HG03378 (cell line): ENCODE data around the gene WIPF2.

Source experiments
- ATAC-seq: cut with Tn5 transposase; IDR thresholded peaks from one replicate; pipeline ENCODE4 v1.9.1; 2021; ENCODE audit warnings: mild to moderate bottlenecking, moderate library complexity; ENCODE audit not compliant: unreplicated experiment

Gene WIPF2

GRCh38 chr17:40312131-40312731 is 93.1 kb downstream of the WIPF2 start:
- no peak for ATAC-seq

GRCh38 chr17:40312893-40313667 is 94.0 kb downstream of the WIPF2 start:
- ATAC-seq: no peak

DNA sequence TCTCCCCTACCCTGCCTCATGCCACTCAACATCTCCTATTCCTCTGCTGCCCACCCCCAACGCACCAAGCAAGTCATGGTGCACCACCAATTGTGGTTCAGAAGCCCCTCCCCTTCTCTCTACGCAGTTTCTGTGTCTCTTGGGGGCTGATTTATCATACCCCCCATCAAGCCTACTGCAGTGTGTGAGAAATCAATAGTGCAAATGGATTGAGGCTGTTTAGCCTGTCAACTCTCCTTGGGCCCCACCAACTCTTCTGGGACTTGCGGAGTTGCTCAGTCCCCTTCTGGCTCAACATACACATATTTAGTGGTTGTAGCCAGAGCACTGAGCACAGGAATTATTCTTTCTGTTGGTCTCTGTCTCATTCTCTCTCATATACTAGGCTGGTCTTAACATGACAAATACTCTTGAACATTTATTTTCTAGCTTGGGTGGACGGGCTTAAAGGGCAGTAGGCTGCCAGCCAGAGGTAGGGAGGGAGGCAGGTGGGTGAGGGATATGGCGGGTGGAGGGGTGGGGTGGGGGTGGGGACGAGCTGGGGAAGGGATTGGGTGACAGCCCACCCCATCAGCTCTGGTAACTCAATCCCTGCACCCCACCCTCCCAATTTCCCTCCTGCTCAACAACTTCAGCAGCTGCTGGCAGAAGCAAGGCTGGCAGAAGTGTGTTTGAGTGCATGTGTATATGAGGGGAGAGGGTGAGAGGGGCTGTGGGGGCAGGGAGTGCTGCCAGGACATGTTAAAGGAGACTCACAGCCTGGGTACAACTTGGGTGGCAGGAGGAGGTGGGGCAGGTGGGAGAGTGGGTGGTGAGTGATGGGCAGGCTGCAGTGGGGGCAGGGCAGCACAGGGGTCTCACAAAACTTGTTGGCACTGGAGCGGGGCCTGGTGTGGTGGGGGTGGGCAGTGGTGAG is 94.8 kb downstream of the WIPF2 start:
- ATAC-seq: no peak

- no peak for ATAC-seq
These were observed 95.5 kb downstream of the WIPF2 start for GRCh38 chr17:40314584-40314956.

GRCh38 chr17:40315206-40315605 is 96.1 kb downstream of the WIPF2 start:
- no peak for ATAC-seq

DNA sequence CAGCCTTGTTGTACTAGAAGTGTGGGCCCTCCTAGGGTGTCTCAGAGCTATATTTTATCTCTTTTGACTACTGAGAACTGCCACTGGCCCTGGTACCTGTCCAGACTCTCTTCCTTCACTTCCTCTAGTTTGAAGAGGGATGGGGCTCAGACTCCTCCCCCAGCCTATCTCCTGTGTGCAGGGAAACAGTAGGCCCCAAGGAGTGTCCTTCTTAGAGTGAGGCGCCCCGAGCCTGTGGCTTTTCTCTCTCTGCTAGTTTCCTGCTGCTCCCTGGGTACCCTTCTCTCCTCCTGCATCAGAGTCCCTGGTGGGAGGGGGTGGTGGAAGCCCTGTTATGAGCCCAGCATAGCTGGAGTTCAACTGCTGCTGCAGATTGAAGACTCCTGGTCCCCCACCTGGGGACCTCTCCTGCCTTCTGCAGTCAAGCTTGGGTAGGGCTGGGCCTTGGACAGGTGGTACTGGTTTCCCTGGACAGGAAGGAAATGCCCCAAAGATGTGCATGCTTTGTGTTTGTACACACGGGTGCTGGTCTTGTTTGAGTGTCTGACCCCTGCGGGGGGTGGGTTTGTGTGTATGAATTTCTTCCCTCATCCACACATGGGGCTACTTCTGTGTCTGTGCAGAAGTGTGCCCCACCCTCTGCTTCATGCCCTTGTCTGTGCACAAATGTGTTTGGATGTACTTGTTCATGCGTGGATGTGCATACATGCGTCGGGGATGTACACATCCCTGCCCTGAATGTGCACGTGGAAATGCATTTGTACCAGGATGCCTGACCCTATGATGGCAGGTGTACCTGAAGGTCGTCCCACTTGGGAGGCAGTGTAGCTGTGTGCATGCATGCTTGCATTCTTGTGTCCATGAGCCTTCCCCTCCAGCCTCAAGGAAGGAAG is 96.8 kb downstream of the WIPF2 start:
- ATAC-seq: no peak

DNA sequence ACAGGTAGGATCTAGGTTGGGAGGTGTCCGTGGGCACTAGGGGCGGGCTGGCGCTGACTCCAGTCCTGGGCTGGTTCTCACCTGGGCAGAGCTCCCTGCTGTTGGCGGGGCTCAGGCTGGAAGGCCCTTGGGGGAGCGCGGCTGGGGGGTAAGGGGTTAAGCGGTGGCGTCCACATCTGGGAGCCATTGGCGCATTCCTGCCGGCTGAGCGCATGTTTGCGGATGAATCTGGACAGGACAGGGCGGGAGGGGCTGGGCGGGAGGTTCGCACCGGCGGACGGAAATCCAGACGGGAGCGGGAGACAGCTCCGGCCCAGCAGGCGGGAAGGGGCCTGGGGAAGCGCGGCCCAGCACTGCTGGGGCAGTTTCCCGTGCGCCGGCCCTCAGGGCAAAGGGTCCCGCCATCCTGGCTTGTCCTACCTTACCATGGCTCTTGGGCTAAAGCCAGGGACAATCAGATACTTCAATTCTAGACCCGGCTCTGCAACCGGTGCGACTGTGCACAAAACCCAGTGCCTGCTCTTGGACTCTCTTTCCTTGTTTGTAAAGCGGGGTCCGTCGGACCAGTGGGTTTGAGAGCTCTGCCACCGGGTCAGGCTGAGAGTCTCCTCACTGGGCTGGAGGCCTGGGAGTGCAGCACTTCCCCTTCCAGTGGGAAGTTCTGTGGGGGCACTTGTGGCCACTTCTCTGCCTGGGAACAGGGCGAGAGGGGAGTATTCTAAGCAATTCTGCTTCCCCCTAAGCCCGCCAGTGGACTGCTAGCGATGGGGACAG is 97.7 kb downstream of the WIPF2 start:
- ATAC-seq: no peak

DNA sequence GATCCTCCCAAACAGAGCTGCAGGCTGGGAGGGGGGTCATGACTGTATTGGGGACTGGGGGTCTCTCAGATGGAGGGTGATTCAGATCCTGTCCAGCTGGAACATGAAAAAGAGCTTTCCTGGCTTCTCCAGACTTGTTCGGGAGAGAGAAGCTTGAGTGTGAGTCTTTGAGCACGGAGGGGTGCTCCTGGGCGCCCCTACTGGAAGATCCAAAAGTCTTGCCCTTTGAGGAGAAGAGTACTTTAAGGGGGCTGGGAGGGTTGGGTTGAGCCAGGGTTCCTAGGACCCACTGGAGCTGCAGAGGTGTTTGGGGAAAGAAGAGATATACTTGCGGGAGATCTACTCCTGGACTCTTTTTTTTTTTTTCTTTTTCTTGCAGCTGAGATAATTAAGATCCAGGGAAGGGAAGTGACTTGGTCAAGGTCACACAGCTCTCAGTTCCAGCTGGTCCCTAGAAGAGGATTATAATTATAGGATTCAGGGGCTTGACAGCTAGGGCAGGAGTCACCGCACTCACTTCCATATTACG is 98.3 kb downstream of the WIPF2 start:
- ATAC-seq: no peak

GRCh38 chr17:40317880-40318829 is 99.1 kb downstream of the WIPF2 start:
- ATAC-seq: no peak

GRCh38 chr17:40318830-40319391 is 99.8 kb downstream of the WIPF2 start:
- ATAC-seq: no peak

DNA sequence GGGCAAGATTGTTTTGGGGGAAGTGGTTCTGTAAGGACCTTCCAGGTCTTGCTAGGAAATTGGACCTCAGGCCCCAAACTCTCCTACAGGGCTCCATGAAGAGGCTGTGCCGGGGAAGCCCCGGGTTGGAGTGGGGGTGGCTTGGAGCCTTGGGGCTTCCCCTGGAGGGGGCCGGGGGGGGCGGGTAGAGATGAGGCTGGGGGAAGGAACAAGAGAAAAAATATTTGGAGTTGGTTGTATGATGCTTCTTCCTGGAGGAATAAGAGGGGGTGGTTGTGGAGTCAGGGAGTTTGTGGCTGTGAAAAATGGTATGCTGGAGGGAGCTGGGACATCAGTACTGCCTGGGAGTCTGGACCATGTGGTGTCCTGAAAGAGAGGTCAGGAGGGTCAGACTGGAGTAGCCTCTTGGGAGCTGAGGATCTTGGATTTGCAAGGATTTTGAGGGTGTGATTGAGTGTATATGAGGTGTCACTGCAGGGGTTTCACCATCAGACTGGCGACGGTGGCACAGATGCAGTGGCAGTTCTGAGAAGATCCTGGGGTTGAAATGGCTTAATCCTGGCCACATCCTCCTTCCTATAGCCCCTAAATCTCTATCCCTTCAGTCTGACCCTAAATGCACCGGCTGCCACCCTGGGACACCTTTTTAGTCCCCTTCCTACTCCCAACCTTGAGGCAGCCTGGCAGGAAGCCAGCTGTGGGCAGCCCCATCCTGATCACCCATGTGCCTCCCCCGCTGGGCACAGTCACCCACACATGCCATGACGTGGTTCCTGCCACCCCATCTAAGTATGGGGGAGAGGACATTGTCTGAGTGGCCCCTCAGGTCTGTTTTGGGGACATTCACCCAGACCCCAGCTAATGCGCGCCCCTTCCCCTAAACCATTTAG is 100.8 kb downstream of the WIPF2 start:
- no peak for ATAC-seq

DNA sequence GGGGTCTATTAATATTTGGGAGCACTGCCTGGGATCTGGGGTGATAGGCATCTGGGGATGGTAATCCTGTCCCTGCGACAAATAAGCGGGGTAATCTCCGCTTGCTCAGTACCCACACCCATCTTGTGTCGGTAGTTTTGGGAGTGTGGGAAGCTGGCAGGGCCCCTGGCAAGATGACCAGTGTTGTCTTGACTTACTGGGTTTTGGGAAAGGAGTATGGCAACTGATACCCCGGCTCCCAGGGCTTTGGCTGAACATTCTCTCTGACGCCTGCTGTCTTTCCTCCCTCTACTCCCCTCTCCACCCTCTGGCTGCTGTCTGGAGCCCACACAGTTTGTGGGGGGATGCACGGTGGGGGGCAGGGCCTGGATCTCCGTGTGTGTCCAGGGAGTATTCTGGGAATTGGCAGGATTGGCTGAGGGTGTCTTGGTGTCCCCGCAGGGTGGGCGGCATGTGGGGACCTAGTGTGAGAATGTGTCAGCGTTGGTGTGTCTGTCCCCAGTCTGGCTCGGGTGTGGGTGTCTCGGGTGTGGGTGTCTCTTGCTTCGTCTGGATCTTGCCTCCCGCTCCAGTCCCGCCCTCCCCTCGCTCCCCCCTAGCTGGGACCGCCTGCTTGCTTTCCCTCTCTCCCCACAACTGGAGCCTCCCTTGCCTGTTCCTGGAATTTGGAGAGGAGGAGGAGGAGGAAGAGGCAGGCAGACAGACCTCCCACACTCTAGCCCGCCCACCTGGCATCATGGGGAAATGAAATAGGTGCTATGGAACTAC is 101.8 kb downstream of the WIPF2 start:
- no peak for ATAC-seq

DNA sequence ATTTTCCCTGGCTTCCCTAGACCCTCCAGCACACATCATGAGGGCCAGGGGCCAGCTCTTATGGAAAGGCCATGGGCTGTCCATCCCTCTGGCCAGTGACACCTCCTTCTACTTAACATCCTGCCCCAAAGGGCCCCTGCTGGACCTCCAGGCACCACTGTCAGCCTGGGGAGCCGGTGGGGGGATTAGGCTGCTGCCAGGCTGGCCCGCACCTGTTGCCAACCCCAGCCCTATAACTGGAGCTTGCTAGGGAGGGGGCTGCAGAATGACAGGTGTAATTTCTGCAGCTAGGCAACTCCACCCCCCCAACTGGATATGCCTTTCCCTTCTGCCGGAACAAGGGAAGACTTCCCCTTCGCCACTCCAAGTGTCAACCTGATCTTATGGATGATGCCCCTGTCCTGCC is 102.4 kb downstream of the WIPF2 start:
- no peak for ATAC-seq

DNA sequence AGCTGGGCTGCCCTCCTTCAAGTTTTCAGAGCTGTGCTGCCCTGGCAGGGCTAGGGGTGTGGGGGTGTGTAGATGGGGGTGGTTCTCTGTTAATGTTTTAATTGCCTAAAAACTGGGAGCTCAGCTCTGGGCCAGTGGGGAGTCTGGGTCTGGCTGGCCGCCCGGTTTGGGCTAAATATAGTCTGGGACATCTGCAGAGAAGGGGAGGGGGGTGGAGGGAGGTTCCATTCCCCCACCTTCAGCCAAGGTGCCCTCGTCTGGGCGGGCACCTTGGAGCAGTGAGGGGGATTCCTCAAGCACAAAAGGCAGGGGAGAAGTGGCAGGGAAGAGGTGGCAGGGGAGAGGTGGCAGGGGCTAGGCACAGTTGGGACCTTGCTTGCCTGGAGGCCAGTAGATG is 102.9 kb downstream of the WIPF2 start:
- no peak for ATAC-seq

DNA sequence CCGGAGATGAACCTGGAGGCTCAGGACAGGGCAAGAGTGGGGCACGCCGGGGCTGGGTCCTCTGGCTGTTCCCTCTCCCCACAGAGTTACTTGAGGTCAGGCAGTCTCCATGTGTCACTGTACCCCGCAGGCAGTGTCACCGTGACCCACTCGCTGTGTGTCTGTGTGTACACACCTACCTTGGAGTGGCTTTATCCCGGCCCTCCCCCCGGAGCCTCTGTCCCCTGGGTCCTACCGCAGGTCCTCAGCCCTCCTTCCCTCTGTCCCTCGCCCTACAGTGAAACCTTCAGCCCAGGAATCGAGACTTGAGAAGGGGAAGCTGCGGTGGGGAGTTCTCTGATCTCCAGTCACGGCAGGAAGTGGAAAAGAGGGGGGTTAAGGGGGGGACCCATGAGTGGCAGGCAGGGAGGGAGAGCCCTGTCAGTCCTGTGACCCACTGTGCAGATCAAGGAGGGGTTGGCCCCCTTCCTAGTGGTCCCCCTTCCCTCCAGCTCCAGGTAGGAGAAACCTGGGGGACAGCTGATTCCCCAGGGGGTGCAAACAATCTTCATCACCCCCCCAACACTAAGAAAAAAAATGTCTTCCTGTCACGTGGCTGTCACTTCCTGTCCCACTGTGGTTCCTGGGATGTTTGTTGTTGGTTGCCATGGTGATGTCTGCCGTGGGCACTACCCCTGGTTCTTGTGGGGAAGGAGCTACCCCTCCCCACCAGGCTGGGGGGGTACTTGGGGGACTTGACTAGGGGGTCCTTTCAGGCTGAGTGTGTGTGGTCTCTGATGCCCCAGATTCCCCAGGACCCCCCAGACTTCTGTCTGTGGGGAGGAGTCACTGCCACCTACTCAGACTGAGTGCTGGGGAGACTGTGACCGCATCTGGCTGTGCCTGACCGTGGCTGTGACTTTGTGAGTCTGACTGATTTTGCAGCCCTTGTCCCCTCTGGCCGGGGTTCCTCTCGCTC is 103.5 kb downstream of the WIPF2 start:
- peak; percentile 27 for ATAC-seq
